Activated naive CD4-positive, alpha-beta T cell treated with anti-CD3 and anti-CD28 coated beads, Interleukin-2, amount 50 U/mL, for 16 hours (primary cell): Measurements from ENCODE around the gene FEZF1.
"Not testable (repeated sequence)": the region's sequence is repeated elsewhere in the genome, so short reads cannot be mapped to it uniquely, and the experiment has no call there.

ENCODE experiments used
- DNase-seq: peaks from one replicate; pipeline ENCODE4 v3.0.0-alpha.2; 2020

The FEZF1 gene

DNA sequence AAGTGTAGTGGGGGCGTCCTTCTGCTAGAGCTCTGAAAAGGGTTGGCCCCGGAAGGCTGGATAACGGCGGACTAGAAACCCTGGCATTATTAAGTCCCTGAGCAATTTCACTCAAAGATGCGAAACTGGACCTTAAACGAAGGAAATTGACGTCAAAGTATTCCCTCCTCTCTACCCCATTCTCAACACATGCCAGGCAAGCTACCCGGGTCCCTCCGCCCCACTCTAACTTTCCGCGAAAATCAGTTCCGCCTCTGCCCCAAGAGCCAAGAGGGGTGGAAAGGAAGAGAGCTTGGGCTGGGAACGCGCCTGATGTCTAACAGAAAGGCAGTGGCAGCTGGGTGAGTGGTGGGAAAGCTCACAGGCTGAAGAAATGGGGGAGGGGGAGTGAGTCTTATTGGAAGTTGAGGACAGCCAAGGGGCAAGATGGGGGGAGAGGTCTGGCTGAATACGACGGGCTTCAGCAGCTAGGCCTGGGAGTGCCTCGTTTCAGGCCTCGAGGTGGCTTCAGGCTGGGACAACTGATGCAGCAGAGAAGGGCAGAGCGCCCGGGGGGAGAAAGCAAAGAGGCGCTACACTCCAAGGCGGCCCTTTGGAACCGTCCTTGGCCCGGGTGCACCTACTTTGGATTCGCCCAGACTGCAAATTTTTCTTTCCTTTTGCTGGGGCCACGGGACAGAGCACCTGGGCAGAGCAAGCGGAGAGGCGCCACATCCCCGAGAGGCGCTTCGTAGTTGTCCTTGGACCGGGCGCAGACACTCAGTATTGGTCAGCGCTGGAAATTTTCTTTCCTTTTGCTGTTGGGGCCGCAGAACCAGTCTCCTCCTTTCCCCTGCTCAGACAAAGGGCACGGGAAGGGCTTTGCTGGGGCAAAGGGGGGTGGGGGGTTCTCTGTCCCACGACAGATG, 2.0 kb upstream of the FEZF1 start:
- DNase-seq: no peak

DNA sequence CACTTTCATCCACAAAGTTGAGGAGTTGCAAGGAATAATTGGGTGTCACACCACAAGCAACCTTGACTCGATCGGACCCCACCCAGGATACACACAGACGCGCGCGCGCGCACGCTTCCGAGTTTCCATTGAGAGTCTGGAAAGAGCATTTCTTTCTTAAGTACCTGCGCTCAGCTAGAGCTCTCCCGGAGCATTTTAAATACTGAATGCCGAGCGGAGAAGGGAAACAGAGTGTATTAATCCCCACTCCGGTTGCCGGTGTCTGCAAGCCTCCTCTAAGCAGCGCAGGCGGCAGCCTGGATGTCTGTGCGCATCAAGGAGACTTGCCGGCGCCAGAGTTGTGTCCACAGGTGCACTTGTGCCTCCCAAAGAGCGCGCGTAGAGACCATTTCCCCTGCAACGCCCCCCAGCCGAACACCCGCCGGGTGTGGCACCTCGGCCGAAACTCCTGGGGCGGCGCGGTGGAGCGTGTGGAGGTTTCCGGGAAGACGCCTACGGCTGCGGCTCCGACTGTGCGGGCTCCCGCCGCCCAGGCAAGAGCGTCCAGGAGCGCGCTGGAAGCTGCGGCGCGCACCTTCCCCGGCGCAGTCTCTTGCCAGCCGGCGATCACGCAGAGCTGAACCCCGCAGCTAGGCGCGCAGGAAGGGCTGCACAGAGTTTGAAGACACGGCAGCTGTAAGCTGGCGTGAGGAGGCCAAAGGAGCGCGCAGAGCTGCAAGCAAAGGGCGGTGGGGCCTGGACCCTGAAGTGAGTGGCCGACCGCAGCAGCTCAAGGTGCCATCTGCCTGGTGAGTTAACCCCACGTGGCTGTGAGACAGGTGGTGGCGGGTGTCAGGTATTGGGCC, 1.1 kb upstream of the FEZF1 start:
- DNase-seq: no peak

DNA sequence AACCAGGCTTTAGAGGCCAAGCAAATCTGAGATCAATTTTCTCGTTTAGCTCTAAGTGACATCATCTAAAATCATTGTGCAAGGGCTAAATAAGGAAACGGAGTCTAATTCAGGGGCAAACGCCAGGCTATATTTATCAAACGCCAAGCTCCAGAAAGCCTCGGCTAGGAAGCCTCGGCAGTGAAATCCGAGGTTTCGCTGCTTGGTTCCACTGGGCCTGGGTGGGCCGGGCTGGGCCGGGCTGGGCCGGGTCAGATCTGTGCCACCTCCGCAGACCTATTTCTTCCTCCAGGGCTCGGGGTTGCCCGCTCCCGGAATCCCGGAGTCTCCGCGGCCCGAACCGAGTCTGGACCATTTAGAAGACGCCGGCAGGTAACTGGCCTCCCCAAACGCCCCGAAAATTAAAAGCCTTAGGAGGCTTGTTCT, 459 bp upstream of the FEZF1 start:
- no peak for DNase-seq

DNA sequence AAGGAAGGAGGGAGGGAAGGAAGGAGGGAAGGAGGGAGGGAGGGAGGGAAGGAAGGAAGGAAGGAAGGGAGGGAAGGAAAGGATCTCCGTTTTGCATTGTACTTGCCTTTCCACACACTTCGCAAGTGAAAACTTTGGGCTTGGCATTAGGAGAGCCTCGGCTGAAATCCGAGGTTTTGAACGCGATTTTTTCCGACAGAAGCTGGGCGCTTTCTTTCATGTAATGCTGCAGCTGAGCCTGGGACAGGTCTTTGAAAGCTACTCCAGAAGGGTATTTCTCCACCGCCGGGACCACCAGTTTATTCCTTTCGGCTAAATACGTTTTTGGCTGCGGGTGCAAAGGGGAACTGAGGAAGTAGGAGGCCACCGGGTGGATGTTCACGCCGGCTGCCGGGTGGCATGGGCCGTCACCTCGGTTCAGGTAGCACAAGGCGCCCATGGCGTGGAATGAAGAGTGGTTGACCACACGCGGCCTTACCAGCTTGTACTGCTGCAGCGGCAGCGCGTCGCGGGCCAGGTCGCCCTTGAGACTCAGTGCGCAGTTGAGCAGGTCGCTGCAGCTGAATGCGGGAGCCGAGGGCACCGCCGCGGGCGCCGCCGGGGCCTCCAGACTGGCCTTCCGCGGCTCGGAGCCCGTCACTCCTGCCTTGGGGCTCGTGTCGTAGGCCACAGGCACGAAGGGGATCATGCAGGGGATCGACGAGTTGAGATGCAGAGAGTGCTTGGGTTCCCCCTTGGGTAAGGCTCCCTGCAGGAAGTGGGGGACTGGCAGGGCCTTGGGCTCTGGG, 825 bp downstream of the FEZF1 start:
- no peak for DNase-seq

DNA sequence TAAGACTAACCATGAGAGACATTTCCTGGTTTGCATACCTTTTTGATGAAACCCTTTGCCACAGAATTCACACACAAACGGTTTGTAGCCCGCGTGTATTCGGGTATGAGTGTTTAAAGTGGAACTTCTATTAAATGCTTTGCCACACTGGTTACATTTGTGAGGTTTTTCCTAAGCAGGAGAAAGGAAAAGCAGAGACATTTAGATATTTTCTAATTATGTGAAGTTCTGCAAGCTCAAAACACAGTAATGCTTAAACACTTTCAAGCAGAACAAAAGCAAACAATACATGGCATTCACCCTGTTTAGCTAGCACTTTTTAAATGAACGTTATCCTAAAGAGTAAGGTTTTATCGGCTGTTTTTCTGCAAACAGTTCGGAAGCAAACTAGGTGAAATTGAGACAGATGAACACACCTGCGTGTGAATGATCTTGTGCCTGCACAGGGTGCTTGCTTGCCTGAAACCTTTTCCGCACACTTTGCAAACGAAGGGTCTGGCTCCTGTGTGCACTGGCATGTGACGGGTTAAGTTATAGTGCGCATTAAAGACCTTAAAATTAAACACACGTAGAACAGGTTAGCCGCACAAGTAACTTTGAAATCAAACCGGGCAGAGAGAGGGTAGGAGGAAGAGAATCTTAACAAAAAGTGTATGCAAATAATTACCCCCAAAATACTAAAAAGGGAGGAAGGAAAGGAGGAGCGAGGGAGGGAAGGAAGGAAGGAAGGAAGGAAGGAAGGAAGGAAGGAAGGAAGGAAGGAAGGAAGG, 1.6 kb downstream of the FEZF1 start:
- no peak for DNase-seq

DNA sequence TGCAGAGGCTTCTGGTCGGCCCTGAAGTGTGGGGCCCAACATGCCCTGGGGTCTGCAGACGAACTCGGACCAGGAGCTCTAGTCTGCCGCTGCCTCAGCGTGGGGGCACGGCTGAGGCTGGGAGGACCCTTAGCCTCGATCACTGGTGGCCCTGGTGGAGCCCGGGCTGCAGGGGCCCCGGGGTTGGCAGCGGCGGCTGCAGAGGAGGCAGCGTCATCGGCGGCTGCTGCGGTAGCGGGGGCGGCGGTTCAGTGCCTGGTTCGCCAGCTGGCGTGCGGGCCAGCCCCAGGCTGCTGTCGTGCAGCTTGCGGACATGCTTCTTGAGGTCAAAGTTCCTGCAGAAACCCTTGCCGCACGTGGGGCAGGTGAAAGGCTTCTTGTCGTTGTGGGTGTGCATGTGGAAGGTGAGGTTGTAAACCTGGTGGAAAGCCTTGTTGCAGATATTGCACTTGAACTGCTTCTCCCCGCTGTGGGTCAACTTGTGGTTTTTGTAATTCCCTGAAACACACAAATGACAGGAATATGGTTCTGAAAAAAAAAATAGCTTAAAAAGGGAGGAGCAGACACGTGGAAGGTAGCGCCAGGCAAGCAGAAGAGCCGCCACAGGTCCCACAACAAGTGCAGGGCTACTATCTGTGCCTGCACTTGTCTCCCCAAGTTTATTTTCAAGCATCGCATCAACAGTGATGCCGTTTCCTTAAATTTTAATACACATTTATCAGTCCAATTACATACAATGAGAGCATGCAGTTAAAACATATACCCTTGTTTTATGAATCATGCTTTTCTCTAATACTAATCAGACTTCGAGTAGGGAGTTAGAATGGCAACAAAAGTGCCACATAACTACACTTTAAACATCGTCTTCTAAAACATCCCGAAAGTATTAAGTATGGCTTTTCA, 2.4 kb downstream of the FEZF1 start:
- DNase-seq: no peak

DNA sequence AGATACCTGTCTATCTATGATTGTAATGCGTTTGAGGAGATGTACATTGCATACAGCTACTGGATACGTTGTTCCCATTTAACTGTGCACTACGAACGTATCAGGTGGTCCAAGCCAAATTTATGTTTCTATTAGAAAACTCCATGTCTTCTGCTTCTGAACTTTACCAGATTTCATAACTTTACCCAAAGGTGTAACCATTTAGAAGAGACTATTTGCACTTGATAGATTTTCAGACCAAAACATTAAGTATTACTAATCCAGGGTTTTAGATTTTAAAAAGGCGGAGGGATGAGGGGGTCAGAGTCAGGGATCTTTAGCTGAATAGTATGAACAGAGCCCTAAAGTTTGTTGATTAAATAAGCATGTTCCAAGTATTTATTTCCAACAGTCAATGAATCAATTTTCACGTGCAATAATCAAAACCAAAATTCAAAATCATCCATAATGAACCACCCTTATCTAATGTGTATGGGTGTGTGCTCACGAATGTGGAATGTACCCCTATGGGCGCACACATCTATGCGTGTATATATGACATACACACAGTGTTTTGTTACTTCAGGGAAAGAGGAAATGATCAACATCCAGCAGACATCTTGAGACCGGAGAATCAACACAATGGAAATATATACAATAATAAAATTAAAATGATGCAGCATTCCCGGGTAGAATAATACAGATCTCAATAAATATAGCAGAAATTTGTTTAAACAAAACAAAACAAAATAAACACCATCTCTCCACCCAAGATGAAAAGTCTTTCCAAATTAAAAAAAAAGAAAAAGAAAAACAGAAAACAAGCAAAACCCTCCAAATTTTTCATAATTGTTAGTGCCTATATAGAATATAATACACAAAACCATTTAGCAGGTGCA, 3.4 kb downstream of the FEZF1 start:
- DNase-seq: no peak

DNA sequence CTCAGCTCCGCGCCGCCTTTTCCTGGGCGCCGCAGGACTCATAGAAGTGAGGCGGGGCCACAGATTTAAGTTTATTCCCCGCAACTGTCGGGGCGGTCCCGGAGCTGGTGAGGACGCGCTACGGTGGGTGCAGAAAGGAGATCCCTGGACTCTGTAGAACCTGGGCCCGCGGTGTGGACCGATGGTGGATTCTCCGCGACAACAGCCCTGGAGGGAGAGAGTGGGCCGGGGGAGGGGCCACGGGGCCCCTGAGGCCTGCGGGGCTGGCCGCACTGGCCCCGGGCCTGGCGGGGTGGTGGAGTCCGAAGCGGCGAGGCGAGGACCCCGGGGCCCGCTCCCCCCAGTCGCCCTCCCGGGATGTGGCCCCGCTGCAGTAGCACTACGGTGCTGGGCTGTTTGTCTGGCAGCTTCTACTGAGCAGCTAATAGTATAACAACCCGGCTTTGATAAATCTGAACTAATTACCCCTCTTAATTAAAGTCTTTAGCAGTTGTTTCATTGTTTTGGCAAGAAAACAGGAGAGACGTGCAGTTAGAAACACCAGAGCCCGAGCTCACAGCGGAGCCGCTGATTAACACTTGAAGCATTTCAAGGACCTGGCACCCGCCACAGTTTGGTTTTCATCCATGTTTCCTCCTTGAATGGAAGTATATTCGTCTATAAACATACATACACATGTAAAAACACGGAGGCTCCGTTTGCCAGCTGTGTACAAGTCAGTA, 4.2 kb downstream of the FEZF1 start:
- no peak for DNase-seq

- DNase-seq: no peak
These were observed 4.8 kb downstream of the FEZF1 start for GRCh38 chr7:122299624-122300210.

GRCh38 chr7:122298618-122299017, 5.9 kb downstream of the FEZF1 start:
- DNase-seq: no peak

DNA sequence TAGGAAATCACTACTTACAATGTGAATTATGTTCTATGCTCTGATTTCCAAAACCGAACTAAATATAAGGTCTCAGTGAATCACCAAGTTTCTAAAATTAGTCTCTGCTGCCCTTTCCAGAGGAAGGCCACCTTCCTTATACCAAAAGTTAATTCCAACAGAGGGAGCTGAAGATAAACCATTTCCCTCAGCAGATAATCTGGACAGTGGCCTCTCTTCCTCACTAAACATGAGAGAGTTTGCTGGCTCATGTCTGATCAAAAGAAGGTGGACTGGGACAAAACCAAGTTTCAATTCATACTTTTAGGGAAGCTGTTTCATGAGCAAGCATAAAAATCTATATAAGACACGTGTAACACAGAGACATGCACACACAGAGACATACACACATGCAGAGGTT, 6.4 kb downstream of the FEZF1 start:
- DNase-seq: no peak

- no peak for DNase-seq
These were observed 13.4 kb downstream of the FEZF1 start for GRCh38 chr7:122291189-122291588.

GRCh38 chr7:122290476-122290875, 14.1 kb downstream of the FEZF1 start:
- no peak for DNase-seq

DNA sequence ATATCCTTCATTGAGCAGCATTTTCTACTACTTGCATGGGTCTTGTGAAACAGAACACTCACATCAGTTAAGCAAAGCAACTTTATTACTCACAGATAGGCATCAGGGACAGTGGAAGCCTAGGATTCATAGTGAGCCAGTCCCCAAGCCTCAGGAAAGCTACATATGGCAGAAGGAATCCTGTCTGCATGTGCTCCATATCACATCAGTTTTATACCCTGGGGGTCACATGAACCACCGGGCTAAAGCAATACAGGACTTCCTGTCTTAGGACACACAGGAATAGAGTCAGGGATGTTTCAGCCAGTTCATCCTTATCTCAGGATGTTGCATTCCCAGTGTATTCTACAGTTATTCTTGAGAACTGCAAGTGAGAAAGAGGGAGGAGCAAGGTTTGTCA, 15.1 kb downstream of the FEZF1 start:
- DNase-seq: no peak

DNA sequence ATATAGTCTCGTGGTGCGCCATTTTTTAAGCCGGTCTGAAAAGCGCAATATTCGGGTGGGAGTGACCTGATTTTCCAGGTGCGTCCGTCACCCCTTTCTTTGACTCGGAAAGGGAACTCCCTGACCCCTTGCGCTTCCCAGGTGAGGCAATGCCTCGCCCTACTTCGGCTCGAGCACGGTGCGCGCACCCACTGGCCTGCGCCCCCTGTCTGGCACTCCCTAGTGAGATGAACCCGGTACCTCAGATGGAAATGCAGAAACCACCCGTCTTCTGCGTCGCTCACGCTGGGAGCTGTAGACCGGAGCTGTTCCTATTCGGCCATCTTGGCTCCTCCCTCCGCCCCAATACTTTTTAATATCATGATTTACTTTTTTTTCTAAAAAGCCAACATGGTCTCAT, 19.9 kb downstream of the FEZF1 start:
- not testable (repeated sequence) for DNase-seq

GRCh38 chr7:122273117-122273516, 31.4 kb downstream of the FEZF1 start:
- DNase-seq: no peak

GRCh38 chr7:122269241-122269640, 35.3 kb downstream of the FEZF1 start:
- no peak for DNase-seq

GRCh38 chr7:122268101-122268500, 36.4 kb downstream of the FEZF1 start:
- no peak for DNase-seq

- DNase-seq: no peak
These were observed 42.3 kb downstream of the FEZF1 start for GRCh38 chr7:122262246-122262645.
